BLaER1 treated with 17β-estradiol and CSF1 and Interleukin-3, amounts not matched to agents 10 nM and 100 nM (cell line): ENCODE results near the gene WNT5A.
"Not testable (repeated sequence)": the region's sequence is repeated elsewhere in the genome, so short reads cannot be mapped to it uniquely, and the experiment has no call there.

ENCODE experiments used
- H3K27ac ChIP-seq, 11 experiments: shearing (Covaris generic); formaldehyde crosslinking; 2 replicates each; pipeline ENCODE4 v1.8.1; 2022
- H3K27me3 ChIP-seq, 11 experiments: shearing (Covaris generic); formaldehyde crosslinking; 2 replicates each; pipeline ENCODE4 v1.8.1; 2022
- H3K36me3 ChIP-seq, 11 experiments: shearing (Covaris generic); formaldehyde crosslinking; 2 replicates each; pipeline ENCODE4 v1.8.1; 2022
- H3K4me1 ChIP-seq, 10 experiments: shearing (Covaris generic); formaldehyde crosslinking; 2 replicates each; pipeline ENCODE4 v1.8.1; 2022
- H3K4me2 ChIP-seq, 11 experiments: shearing (Covaris generic); formaldehyde crosslinking; 2 replicates each; pipeline ENCODE4 v1.8.1; 2022
- H3K4me3 ChIP-seq, 10 experiments: shearing (Covaris generic); formaldehyde crosslinking; 2 replicates each; pipeline ENCODE4 v1.8.1; 2022
- H3K9ac ChIP-seq, 11 experiments: shearing (Covaris generic); formaldehyde crosslinking; 2 replicates each; pipeline ENCODE4 v1.8.1; 2022
- H3K9me3 ChIP-seq, 11 experiments: shearing (Covaris generic); formaldehyde crosslinking; replicated peaks in 1 of 11; 2 replicates each; pipeline ENCODE4 v1.8.1; 2022
- H4K20me1 ChIP-seq, 11 experiments: shearing (Covaris generic); formaldehyde crosslinking; 2 replicates each; pipeline ENCODE4 v1.8.1; 2022
- Cebpa-rat ChIP-seq, 11 experiments: shearing (Covaris generic); IDR thresholded peaks; 2 replicates each; pipeline ENCODE4 v1.8.1; 2022

The WNT5A gene

GRCh38 chr3:55511895-55512570 is 24.9 kb upstream of the WNT5A start:
- TF ChIP-seq Cebpa-rat (IDR thresholded peaks at IDR 0.05): no peak
- Histone ChIP-seq H3K9me3 (no peaks in the 10 kb centered on the region), H3K4me2 (no peak overlapping the region), H3K9ac (no peak overlapping the region), H3K27ac (no peak overlapping the region), H3K4me1 (no peaks in the 10 kb centered on the region), H4K20me1 (no peaks in the 10 kb centered on the region), H3K27me3 (no peaks in the 10 kb centered on the region), H3K36me3 (no peaks in the 10 kb centered on the region), H3K4me3 (no peak overlapping the region)

DNA sequence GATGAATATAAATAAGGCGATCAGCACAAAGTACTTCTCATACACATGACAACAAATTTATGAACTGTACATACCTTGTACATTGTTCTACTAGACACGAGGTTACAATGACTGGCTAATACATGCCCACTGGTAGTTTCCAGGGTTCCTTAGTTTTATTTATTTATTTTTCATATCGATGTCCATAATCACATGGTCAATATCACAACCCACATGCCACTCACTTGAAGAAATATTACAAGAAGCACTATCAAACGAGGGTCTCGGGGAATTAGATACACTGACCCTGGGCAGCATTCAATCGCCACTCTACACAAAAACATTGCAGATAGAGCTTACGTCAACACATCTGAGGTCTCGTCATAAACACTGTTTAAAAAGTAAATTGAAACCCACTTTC is 21.2 kb upstream of the WNT5A start:
- H3K4me1 ChIP-seq: no peaks in the 10 kb centered on the region
- no peaks in the 10 kb centered on the region for H3K36me3 ChIP-seq
- no peaks in the 10 kb centered on the region for H3K27me3 ChIP-seq
- no peak for TF ChIP-seq Cebpa-rat (IDR thresholded peaks at IDR 0.05)
- H3K9me3 ChIP-seq: no peaks in the 10 kb centered on the region
- H4K20me1 ChIP-seq: no peaks in the 10 kb centered on the region
- no peak overlapping the region for H3K4me3 ChIP-seq
- no peak overlapping the region for H3K9ac ChIP-seq
- H3K4me2 ChIP-seq: no peak overlapping the region
- H3K27ac ChIP-seq: no peak overlapping the region

DNA sequence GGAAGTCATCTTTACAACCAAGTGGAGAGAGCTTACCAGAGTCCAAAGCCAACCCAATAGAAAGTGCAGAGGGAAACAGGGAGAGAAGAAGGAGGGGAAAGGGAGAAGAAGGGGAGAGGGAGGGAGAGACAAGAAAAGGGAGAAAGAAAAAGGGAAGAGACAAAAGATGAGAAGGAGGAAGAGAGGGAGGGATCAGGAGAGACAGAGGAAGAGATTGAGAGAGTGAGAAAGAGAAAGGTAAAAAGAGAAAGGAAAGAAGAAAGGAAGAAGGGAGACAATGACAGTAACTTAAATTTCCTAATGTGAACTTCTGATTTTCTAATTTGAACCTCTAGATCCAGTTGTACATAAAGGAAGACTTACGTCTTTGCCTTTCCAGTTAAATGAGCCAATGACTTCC is 20.7 kb upstream of the WNT5A start:
- Histone ChIP-seq H3K4me3 (no peak overlapping the region), H3K27ac (no peak overlapping the region), H3K4me1 (no peaks in the 10 kb centered on the region), H3K4me2 (no peak overlapping the region), H3K9me3 (no peaks in the 10 kb centered on the region), H4K20me1 (no peaks in the 10 kb centered on the region), H3K36me3 (no peaks in the 10 kb centered on the region), H3K9ac (no peak overlapping the region), H3K27me3 (no peaks in the 10 kb centered on the region)
- no peak for TF ChIP-seq Cebpa-rat (IDR thresholded peaks at IDR 0.05)

GRCh38 chr3:55505776-55506175 is 18.7 kb upstream of the WNT5A start:
- Histone ChIP-seq H3K9me3 (no peaks in the 10 kb centered on the region), H3K4me3 (no peak overlapping the region), H4K20me1 (no peaks in the 10 kb centered on the region), H3K27ac (no peak overlapping the region), H3K36me3 (no peaks in the 10 kb centered on the region), H3K9ac (no peak overlapping the region), H3K4me1 (no peaks in the 10 kb centered on the region), H3K4me2 (no peak overlapping the region), H3K27me3 (no peaks in the 10 kb centered on the region)
- no peak for TF ChIP-seq Cebpa-rat (IDR thresholded peaks at IDR 0.05)

DNA sequence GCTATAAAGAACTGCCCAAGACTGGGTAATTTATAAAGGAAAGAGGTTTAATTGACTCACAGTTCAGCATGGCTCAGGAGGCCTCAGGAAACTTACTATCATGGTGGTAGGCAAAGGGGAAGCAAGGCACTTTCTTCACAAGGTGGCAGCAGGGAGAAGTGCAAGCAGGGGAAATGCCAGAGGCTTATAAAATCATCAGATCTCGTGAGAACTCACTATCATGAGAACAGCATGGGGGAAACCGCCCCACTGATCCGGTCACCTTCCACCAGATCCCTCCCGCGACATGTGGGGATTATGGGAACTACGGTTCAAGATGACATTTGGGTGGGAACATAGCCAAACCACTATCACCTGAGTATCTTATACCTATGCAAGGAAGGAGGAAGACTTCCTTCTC is 18.0 kb upstream of the WNT5A start:
- not testable (repeated sequence) for H3K27ac ChIP-seq, H3K27me3 ChIP-seq, H3K4me1 ChIP-seq, H3K36me3 ChIP-seq, H4K20me1 ChIP-seq, H3K9me3 ChIP-seq, H3K4me2 ChIP-seq, H3K4me3 ChIP-seq, H3K9ac ChIP-seq

GRCh38 chr3:55501905-55502304 is 14.8 kb upstream of the WNT5A start:
- no peak overlapping the region for H3K4me3 ChIP-seq
- H3K9me3 ChIP-seq: no peaks in the 10 kb centered on the region
- no peaks in the 10 kb centered on the region for H3K27me3 ChIP-seq
- no peak overlapping the region for H3K27ac ChIP-seq
- H3K4me2 ChIP-seq: no peak overlapping the region
- no peaks in the 10 kb centered on the region for H3K36me3 ChIP-seq
- no peak for TF ChIP-seq Cebpa-rat (IDR thresholded peaks at IDR 0.05)
- no peak overlapping the region for H3K9ac ChIP-seq
- no peaks in the 10 kb centered on the region for H4K20me1 ChIP-seq
- no peaks in the 10 kb centered on the region for H3K4me1 ChIP-seq

- TF ChIP-seq Cebpa-rat (IDR thresholded peaks at IDR 0.05): no peak
- H3K4me1 ChIP-seq: no peaks in the 10 kb centered on the region
These were observed 13.6 kb upstream of the WNT5A start for GRCh38 chr3:55500555-55501330.

GRCh38 chr3:55498520-55498919 is 11.4 kb upstream of the WNT5A start:
- H3K4me1 ChIP-seq: no peaks in the 10 kb centered on the region
- no peaks in the 10 kb centered on the region for H3K9me3 ChIP-seq
- no peak overlapping the region for H3K4me3 ChIP-seq
- H3K36me3 ChIP-seq: no peaks in the 10 kb centered on the region
- TF ChIP-seq Cebpa-rat (IDR thresholded peaks at IDR 0.05): no peak
- H3K4me2 ChIP-seq: no peak overlapping the region
- H3K9ac ChIP-seq: no peak overlapping the region
- no peaks in the 10 kb centered on the region for H4K20me1 ChIP-seq
- H3K27me3 ChIP-seq: no peaks in the 10 kb centered on the region
- H3K27ac ChIP-seq: no peak overlapping the region

More at GRCh38 chr3:55500555-55501330, 13.6 kb upstream of the WNT5A start:
- Histone ChIP-seq H3K36me3 (no peaks in the 10 kb centered on the region), H3K27me3 (no peaks in the 10 kb centered on the region), H3K27ac (no peak overlapping the region), H3K9me3 (no peaks in the 10 kb centered on the region), H3K9ac (no peak overlapping the region), H3K4me2 (no peak overlapping the region), H3K4me3 (no peak overlapping the region), H4K20me1 (no peaks in the 10 kb centered on the region)

DNA sequence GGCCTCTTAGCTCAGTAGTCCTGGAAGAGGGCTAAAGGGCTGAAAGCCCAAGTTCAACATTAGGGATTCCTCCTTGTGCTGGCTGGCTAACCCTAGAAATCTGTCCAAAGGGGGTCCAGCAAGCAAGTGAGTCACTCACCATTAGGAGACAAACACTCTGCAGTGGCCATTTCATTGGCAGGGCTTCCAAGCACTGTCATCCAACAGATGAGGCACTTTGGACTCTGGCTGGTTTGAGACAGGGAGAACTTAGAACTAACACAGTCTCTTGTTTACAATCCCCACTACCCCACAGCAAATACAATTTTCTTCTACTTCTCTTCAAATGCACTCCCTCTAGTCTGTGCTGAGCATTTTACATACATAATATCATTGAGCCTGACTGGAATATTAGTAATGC is 10.1 kb upstream of the WNT5A start:
- H3K9ac ChIP-seq: no peak overlapping the region
- no peaks in the 10 kb centered on the region for H4K20me1 ChIP-seq
- no peaks in the 10 kb centered on the region for H3K9me3 ChIP-seq
- no peak for TF ChIP-seq Cebpa-rat (IDR thresholded peaks at IDR 0.05)
- no peak overlapping the region for H3K4me2 ChIP-seq
- no peak overlapping the region for H3K4me3 ChIP-seq
- no peaks in the 10 kb centered on the region for H3K4me1 ChIP-seq
- no peaks in the 10 kb centered on the region for H3K36me3 ChIP-seq
- H3K27me3 ChIP-seq: no peaks in the 10 kb centered on the region
- no peak overlapping the region for H3K27ac ChIP-seq

DNA sequence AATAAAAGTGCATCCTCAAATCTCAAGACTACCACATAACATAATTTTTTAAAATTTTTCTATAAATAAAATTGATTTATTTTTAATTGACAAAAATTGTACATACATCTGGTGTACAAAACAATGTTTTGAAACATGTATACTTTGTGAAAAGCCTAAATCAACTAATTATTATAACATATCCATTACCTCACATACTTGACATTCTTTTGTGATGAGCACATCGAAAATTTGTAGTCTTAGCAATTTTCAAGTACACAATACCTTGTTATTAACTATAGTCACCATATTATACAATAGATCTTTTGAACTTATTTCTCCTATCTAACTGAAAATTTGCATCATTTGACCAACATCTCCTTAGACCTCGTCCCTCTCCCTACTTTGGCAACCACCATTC is 7.9 kb upstream of the WNT5A start:
- H3K9ac ChIP-seq: no peak overlapping the region
- H3K4me2 ChIP-seq: no peak overlapping the region
- no peaks in the 10 kb centered on the region for H3K9me3 ChIP-seq
- H3K27me3 ChIP-seq: peaks cover under 1 to 14% (median 6%) of the 10 kb centered on the region in 11 experiments; a peak in 20 of 22 replicates
- H3K36me3 ChIP-seq: no peaks in the 10 kb centered on the region
- no peaks in the 10 kb centered on the region for H4K20me1 ChIP-seq
- TF ChIP-seq Cebpa-rat (IDR thresholded peaks at IDR 0.05): no peak
- H3K4me1 ChIP-seq: no peaks in the 10 kb centered on the region
- no peak overlapping the region for H3K27ac ChIP-seq
- no peak overlapping the region for H3K4me3 ChIP-seq
